ENCODE measurements around the gene COBLL1.

DNA sequence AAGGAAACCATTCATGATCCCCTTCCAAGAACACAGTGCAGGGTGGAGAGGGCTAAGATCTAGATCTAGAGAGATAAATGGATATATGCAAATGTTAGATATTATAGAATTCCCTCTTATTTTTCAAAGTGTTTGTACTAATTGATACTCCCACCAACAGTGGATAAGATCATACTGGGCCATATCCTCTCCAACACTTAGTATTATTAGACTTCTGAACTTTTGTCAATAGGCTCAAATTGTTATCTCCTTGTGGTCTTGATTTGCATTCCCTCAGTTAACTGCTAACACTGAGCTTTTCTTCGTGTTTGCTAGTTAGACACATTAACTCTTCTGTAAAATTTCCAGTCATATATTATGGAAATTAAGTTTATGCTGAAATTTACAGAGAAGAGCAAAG lies 163.9 kb downstream of the COBLL1 start:
- TF ChIP-seq POLR2A (IDR thresholded peaks at IDR 0.05; ENCODE audit: low read depth, low read length) (no peak), POLR2AphosphoS5 (IDR thresholded peaks at IDR 0.05; ENCODE audit: low read depth, low read length) (no peak), TAF1 (IDR thresholded peaks at IDR 0.05; ENCODE audit: low read depth, low read length) (no peak), SPI1 (IDR thresholded peaks at IDR 0.05; ENCODE audit: low read depth, low read length) (no peak), POU2F2 (IDR thresholded peaks at IDR 0.05; ENCODE audit: low read depth, low read length) (no peak), PAX5 (IDR thresholded peaks at IDR 0.05; ENCODE audit: insufficient read depth, low read length, severe bottlenecking) (no peak)
